ENCODE results near the gene ZNF804B.

GRCh38 chr7:89027781-89028180, 268.3 kb downstream of the ZNF804B start:
- no peak for TF ChIP-seq CTCF (IDR thresholded peaks at IDR 0.05; ENCODE audit: low read depth, low read length)
- no peak for TF ChIP-seq EZH2phosphoT487 (IDR thresholded peaks at IDR 0.05; ENCODE audit: low read depth)

Measured in OCI-LY3 (cell line).